Endodermal cell (in vitro differentiated cells): ENCODE data around the gene TNRC18. TPM values are rescaled to one million over a fixed set of nuclear protein-coding genes. Genes with fewer than 3 reads are reported as not detected.
"Not testable (repeated sequence)": the region's sequence is repeated elsewhere in the genome, so short reads cannot be mapped to it uniquely, and the experiment has no call there.

Experiments used
- DNase-seq: peaks from one replicate; pipeline ENCODE4 v3.0.0-alpha.2; 2017
- H3K27ac ChIP-seq: 2 replicates; pipeline ENCODE4 v1.5.1; 2013; ENCODE audit warnings: mild to moderate bottlenecking, low read depth, low read length, moderate library complexity
- H3K27me3 ChIP-seq: 2 replicates; pipeline ENCODE4 v1.6.1; 2013; ENCODE audit warnings: mild to moderate bottlenecking, low read length, moderate library complexity; ENCODE audit not compliant: insufficient read depth, control insufficient read depth, poor library complexity, severe bottlenecking
- H3K36me3 ChIP-seq: 2 replicates; pipeline ENCODE4 v1.7.0; 2013; ENCODE audit warnings: mild to moderate bottlenecking, low read length, moderate library complexity; ENCODE audit not compliant: control insufficient read depth, insufficient read depth
- H3K4me1 ChIP-seq: one replicate; pipeline ENCODE4 v1.7.0; 2013; ENCODE audit warnings: low read length; ENCODE audit not compliant: control insufficient read depth, insufficient read depth
- H3K4me3 ChIP-seq: 2 replicates; pipeline ENCODE4 v1.5.1; 2013; ENCODE audit warnings: mild to moderate bottlenecking, low read length, moderate library complexity
- H3K9ac ChIP-seq: 2 replicates; pipeline ENCODE4 v1.6.1; 2013; ENCODE audit warnings: mild to moderate bottlenecking, low read length, moderate library complexity; ENCODE audit not compliant: poor library complexity, severe bottlenecking; ENCODE audit errors: extremely low read depth
- H3K9me3 ChIP-seq: 2 replicates; pipeline ENCODE4 v1.6.1; 2013; ENCODE audit warnings: mild to moderate bottlenecking, low read length, moderate library complexity; ENCODE audit not compliant: control insufficient read depth
- H3K27ac Mint-ChIP-seq: 2 replicates; pipeline ENCODE4 v1.8.0; 2020; ENCODE audit warnings: mixed read lengths
- H3K27me3 Mint-ChIP-seq: 2 replicates; pipeline ENCODE4 v1.8.0; 2021; ENCODE audit warnings: mild to moderate bottlenecking, mixed read lengths; ENCODE audit not compliant: insufficient read depth
- H3K36me3 Mint-ChIP-seq: 2 replicates; pipeline ENCODE4 v1.8.0; 2020; ENCODE audit warnings: low read depth, mixed read lengths
- H3K4me1 Mint-ChIP-seq: 2 replicates; pipeline ENCODE4 v1.8.0; 2020; ENCODE audit warnings: mixed read lengths
- H3K4me3 Mint-ChIP-seq: 2 replicates; pipeline ENCODE4 v1.8.0; 2020; ENCODE audit warnings: mild to moderate bottlenecking, moderate library complexity, mixed read lengths
- H3K9me3 Mint-ChIP-seq: 2 replicates; pipeline ENCODE4 v1.8.0; 2020; ENCODE audit warnings: mild to moderate bottlenecking, mixed read lengths
- CTCF ChIP-seq: fragments of 200-600 bp; sonication (generic); conservative IDR thresholded peaks from 2 replicates; pipeline ENCODE4 v1.5.0; 2021; ENCODE audit warnings: antibody characterized with exemption, mild to moderate bottlenecking
- WGBS, 2 experiments: methylation state at CpG; one replicate each; pipeline versions ENCODE4 v1.1.5 to v1.1.7; 2013; ENCODE audit warnings: missing lambda C conversion rate in 2 of 2, mixed read lengths in 1 of 2; ENCODE audit not compliant: insufficient coverage in 1 of 2, insufficient read length in 1 of 2; 5-methylcytosine and 5-hydroxymethylcytosine counted together
- total RNA-seq, 2 donors: library from RNA; stranded (reverse); fragmentation: NEBNext Ultra II Directional in 1 of 2; extraction: Animal tissue kit (Norgen Biotek cat#: 25700) in 1 of 2; gene quantifications; 2 replicates in 1 of 2; 3 replicates in 1 of 2; pipeline ENCODE4 v1.2.1, GENCODE V29; 2021

The TNRC18 gene
- total RNA-seq, 2 donors from 2014 or later: 103 to 136 TPM

- Histone ChIP-seq H3K4me3 (no peak overlapping the region), H3K36me3 (no peaks in the 10 kb centered on the region), H3K27me3 (no peaks in the 10 kb centered on the region), H3K9me3 (no peaks in the 10 kb centered on the region), H3K27ac (no peak overlapping the region), H3K4me1 (no peaks in the 10 kb centered on the region), H3K9ac (no peak overlapping the region)
- 91 to 97% methylated on average over 7 of the region's 7 CpGs for WGBS, 2 experiments
- Mint-ChIP-seq H3K27me3 (peaks cover 3% of the 10 kb centered on the region), H3K36me3 (peaks cover 21% of the 10 kb centered on the region), H3K27ac (no peak overlapping the region), H3K9me3 (peaks cover 2% of the 10 kb centered on the region), H3K4me1 (no peaks in the 10 kb centered on the region), H3K4me3 (no peak overlapping the region)
- no peak for TF ChIP-seq CTCF
- no peak for DNase-seq
These were observed 134.3 kb downstream of the TNRC18 start for GRCh38 chr7:5289355-5289754.

DNA sequence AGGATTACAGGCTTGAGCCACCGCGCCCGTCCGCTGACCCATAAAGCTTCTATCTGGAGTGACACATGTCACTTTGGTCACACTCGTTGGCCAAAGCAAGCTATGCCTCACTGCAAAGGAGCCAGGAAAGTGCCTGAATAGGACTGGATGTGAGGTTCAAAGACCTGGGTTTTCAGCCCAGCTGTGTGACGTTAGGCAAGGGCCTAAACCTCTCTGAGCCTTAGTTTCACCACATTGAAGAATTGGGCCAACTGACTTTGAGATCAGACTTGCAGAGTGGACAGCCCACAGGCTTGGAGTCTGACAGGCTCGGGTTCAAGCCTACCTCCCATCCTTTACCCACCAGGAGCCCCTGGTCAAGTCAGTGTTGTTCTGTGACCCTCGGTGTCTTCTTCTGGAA, 135.1 kb downstream of the TNRC18 start:
- WGBS, 2 experiments: 86 to 92% methylated on average over 6 to 8 of the region's 8 CpGs
- not testable (repeated sequence) for H3K27ac Mint-ChIP-seq, H3K9ac ChIP-seq, H3K27me3 Mint-ChIP-seq, DNase-seq, H3K4me1 ChIP-seq, H3K4me1 Mint-ChIP-seq, H3K27me3 ChIP-seq, H3K27ac ChIP-seq, H3K9me3 ChIP-seq, H3K4me3 ChIP-seq, H3K36me3 ChIP-seq, H3K4me3 Mint-ChIP-seq, H3K9me3 Mint-ChIP-seq
- H3K36me3 Mint-ChIP-seq: peaks cover 16% of the 10 kb centered on the region

DNA sequence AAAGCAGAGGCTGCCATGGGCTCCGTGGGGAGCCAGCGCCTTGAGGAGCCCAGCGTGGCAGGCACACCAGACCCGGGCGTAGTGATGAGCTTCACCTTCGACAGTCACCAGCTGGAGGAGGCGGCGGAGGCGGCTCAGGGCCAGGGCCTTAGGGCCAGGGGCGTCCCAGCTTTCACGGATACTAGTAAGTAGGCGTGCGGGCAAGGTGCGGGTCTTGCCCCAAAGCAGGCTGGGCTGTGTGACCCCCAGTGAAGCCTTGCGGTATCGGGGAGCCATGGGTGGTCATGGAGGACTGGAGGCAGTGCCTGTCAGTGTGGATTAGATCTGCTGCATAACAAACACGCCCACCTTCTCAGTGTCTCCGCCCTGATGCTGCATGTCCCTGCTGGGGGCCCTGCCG, 135.8 kb downstream of the TNRC18 start:
- no peaks in the 10 kb centered on the region for H3K4me1 ChIP-seq
- no peak for TF ChIP-seq CTCF
- H3K27me3 Mint-ChIP-seq: peaks cover 7% of the 10 kb centered on the region

DNA sequence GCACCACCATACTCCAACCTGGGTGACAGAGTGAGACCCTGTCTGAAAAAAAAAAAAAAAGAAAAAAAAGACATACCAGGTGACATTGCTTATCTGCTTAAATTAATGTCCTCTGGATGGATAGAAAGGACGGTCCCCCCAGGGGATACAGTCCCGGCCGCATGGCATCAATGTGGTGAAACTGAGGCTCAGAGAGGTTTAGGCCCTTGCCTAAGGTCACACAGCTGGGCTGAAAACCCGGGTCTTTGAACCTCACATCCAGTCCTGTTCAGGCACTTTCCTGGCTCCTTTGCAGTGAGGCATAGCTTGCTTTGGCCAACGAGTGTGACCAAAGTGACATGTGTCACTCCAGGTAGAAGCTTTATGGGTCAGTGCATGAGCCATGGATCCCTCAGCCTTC, 136.3 kb downstream of the TNRC18 start:
- not testable (repeated sequence) for H3K4me1 Mint-ChIP-seq, H3K27ac Mint-ChIP-seq, H3K9me3 Mint-ChIP-seq, H3K4me3 Mint-ChIP-seq, DNase-seq, H3K27ac ChIP-seq, H3K36me3 ChIP-seq, H3K9me3 ChIP-seq, H3K4me1 ChIP-seq, H3K9ac ChIP-seq, H3K27me3 Mint-ChIP-seq, H3K4me3 ChIP-seq, H3K27me3 ChIP-seq
- H3K36me3 Mint-ChIP-seq: peaks cover 12% of the 10 kb centered on the region
- 83 to 93% methylated on average over 2 to 5 of the region's 5 CpGs for WGBS, 2 experiments

More for the DNA sequence above, 135.8 kb downstream of the TNRC18 start:
- peaks cover 12% of the 10 kb centered on the region for H3K36me3 Mint-ChIP-seq
- H3K4me3 Mint-ChIP-seq: no peak overlapping the region
- no peaks in the 10 kb centered on the region for H3K4me1 Mint-ChIP-seq
- no peaks in the 10 kb centered on the region for H3K27me3 ChIP-seq
- no peak overlapping the region for H3K27ac Mint-ChIP-seq
- no peak overlapping the region for H3K4me3 ChIP-seq
- no peaks in the 10 kb centered on the region for H3K9me3 Mint-ChIP-seq
- H3K9ac ChIP-seq: no peak overlapping the region
- no peaks in the 10 kb centered on the region for H3K36me3 ChIP-seq
- WGBS, 2 experiments: 96% methylated on average over 12 to 19 of the region's 19 CpGs
- no peak overlapping the region for H3K27ac ChIP-seq
- no peaks in the 10 kb centered on the region for H3K9me3 ChIP-seq
- DNase-seq: no peak
